Measurements from ENCODE around the gene MXD4. TPM values are rescaled to one million over a fixed set of nuclear protein-coding genes. Genes with fewer than 3 reads are reported as not detected.
A peak's percentile ranks its signal among the peaks of the same experiment; 100 is the strongest.

MXD4 gene
- total and polyA plus RNA-seq, 2 of the 13 experiments (the other 11 are each of a cell fraction or from before 2014, with no cell fraction given): 29.0 to 31.3 TPM

- TF ChIP-seq ZNF691 (CRISPR knock-in tag; IDR thresholded peaks at IDR 0.05; ENCODE audit: borderline replicate concordance, low read depth) (0 out of 2 replicates have a peak, but pooled peaks have one; percentile 35), RFXANK (CRISPR knock-in tag; IDR thresholded peaks at IDR 0.05) (no peak), ZNF530 (CRISPR knock-in tag; IDR thresholded peaks at IDR 0.05; ENCODE audit: low read depth) (no peak), NAIF1 (CRISPR knock-in tag; IDR thresholded peaks at IDR 0.05; ENCODE audit: borderline replicate concordance) (peak; percentile 35; the same call in 1 of the 2 replicates), ZNF616 (CRISPR knock-in tag; IDR thresholded peaks at IDR 0.05; ENCODE audit: low read depth) (no peak), MNT (IDR thresholded peaks at IDR 0.05) (peak; percentile 62), ZNF556 (CRISPR knock-in tag; IDR thresholded peaks at IDR 0.05; ENCODE audit: borderline replicate concordance) (peak; percentile 90), ZFP37 (CRISPR knock-in tag; IDR thresholded peaks at IDR 0.05; ENCODE audit: borderline replicate concordance) (no peak), FOXA3 (CRISPR knock-in tag; IDR thresholded peaks at IDR 0.05) (peak; percentile 9; the same call in 1 of the 2 replicates), SP2 (CRISPR knock-in tag; IDR thresholded peaks at IDR 0.05) (no peak), ZNF280B (CRISPR knock-in tag; IDR thresholded peaks at IDR 0.05; ENCODE audit: borderline replicate concordance) (peak; percentile 64; the same call in 1 of the 2 replicates), SRSF1 (optimal IDR thresholded peaks at IDR 0.05; ENCODE audit: low read depth, low read length) (peak; percentile 79), ZNF563 (CRISPR knock-in tag; IDR thresholded peaks at IDR 0.05) (0 out of 2 replicates have a peak, but pooled peaks have one; percentile 17), SRSF4 (IDR thresholded peaks at IDR 0.05; ENCODE audit: low read depth, low read length, poor library complexity, severe bottlenecking) (no peak)
- TF ChIP-seq, protein P1, sequence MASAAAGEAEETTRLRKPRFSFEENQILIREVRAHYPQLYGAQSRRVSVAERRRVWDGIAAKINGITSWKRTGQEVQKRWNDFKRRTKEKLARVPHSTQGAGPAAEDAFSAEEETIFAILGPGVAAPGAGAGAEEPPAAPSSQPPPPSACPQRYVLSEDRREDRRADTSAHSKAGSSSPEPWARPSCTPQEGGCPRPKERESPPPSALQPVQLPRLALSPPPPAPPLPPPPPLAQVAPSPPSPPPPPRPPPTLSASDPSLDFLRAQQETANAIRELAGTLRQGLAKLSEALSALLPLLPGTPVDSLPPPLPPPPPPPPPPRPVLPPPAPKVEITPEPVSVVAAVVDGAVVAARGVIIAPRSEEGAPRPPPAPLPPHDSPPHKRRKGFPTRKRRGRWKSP (CRISPR knock-in tag; IDR thresholded peaks at IDR 0.05): peak; percentile 87
- TF ChIP-seq, protein P2, sequence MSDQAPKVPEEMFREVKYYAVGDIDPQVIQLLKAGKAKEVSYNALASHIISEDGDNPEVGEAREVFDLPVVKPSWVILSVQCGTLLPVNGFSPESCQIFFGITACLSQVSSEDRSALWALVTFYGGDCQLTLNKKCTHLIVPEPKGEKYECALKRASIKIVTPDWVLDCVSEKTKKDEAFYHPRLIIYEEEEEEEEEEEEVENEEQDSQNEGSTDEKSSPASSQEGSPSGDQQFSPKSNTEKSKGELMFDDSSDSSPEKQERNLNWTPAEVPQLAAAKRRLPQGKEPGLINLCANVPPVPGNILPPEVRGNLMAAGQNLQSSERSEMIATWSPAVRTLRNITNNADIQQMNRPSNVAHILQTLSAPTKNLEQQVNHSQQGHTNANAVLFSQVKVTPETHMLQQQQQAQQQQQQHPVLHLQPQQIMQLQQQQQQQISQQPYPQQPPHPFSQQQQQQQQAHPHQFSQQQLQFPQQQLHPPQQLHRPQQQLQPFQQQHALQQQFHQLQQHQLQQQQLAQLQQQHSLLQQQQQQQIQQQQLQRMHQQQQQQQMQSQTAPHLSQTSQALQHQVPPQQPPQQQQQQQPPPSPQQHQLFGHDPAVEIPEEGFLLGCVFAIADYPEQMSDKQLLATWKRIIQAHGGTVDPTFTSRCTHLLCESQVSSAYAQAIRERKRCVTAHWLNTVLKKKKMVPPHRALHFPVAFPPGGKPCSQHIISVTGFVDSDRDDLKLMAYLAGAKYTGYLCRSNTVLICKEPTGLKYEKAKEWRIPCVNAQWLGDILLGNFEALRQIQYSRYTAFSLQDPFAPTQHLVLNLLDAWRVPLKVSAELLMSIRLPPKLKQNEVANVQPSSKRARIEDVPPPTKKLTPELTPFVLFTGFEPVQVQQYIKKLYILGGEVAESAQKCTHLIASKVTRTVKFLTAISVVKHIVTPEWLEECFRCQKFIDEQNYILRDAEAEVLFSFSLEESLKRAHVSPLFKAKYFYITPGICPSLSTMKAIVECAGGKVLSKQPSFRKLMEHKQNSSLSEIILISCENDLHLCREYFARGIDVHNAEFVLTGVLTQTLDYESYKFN (CRISPR knock-in tag; conservative IDR thresholded peaks at IDR 0.05): no peak; the same call in none of the 2 replicates
- TF ChIP-seq, protein P3, sequence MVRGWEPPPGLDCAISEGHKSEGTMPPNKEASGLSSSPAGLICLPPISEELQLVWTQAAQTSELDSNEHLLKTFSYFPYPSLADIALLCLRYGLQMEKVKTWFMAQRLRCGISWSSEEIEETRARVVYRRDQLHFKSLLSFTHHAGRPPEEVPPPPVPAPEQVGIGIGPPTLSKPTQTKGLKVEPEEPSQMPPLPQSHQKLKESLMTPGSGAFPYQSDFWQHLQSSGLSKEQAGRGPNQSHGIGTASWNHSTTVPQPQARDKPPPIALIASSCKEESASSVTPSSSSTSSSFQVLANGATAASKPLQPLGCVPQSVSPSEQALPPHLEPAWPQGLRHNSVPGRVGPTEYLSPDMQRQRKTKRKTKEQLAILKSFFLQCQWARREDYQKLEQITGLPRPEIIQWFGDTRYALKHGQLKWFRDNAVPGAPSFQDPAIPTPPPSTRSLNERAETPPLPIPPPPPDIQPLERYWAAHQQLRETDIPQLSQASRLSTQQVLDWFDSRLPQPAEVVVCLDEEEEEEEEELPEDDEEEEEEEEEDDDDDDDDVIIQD (CRISPR knock-in tag; IDR thresholded peaks at IDR 0.05; ENCODE audit: low read depth): peak; percentile 52; the same call in 1 of the 2 replicates
These were observed 20.2 kb downstream of the MXD4 start, which contains the start of the genes HAUS3 and POLN (continued) for GRCh38 chr4:2241410-2242353.

Data from HepG2 (cell line).